Urothelium cell line (cell line): ENCODE measurements around the gene ARMC2.

Source experiments
- DNase-seq: peaks from one replicate; pipeline ENCODE4 v3.0.0; 2011; ENCODE audit warnings: low spot score, mixed read lengths
- FAIRE-seq: peaks from 2 replicates; lab custom pipeline; 2011; peaks lifted over from hg19 to GRCh38; lab: Jason Lieb, UNC

The ARMC2 gene

GRCh38 chr6:108982154-108983113 is 134.2 kb downstream of the ARMC2 start:
- no peak for DNase-seq
- FAIRE-seq: no peak

- no peak for DNase-seq
- FAIRE-seq: no peak
These were observed 134.9 kb downstream of the ARMC2 start for GRCh38 chr6:108983151-108983550.

- no peak for FAIRE-seq
These were observed 137.1 kb downstream of the ARMC2 start for GRCh38 chr6:108985301-108985700.

GRCh38 chr6:108987156-108987555 is 138.9 kb downstream of the ARMC2 start:
- DNase-seq (no peak), FAIRE-seq (no peak)

More at GRCh38 chr6:108985301-108985700, 137.1 kb downstream of the ARMC2 start:
- DNase-seq: no peak

GRCh38 chr6:108988296-108988695 is 140.1 kb downstream of the ARMC2 start:
- FAIRE-seq (no peak), DNase-seq (no peak)

GRCh38 chr6:108988765-108989164 is 140.5 kb downstream of the ARMC2 start:
- FAIRE-seq: no peak

GRCh38 chr6:108989700-108990099 is 141.5 kb downstream of the ARMC2 start:
- DNase-seq (no peak), FAIRE-seq (no peak)

More at GRCh38 chr6:108988765-108989164, 140.5 kb downstream of the ARMC2 start:
- DNase-seq: no peak

- no peak for FAIRE-seq
- DNase-seq: no peak
These were observed 145.7 kb downstream of the ARMC2 start for GRCh38 chr6:108993876-108994275.

- no peak for FAIRE-seq
- no peak for DNase-seq
These were observed 147.1 kb downstream of the ARMC2 start for GRCh38 chr6:108995296-108995695.

- FAIRE-seq: no peak
- DNase-seq: no peak
These were observed 148.0 kb downstream of the ARMC2 start for GRCh38 chr6:108996208-108996607.

- DNase-seq: no peak
- no peak for FAIRE-seq
These were observed 150.3 kb downstream of the ARMC2 start for GRCh38 chr6:108998485-108998884.

GRCh38 chr6:108999428-108999827 is 151.2 kb downstream of the ARMC2 start:
- FAIRE-seq: no peak
- no peak for DNase-seq

- no peak for DNase-seq
- FAIRE-seq: no peak
These were observed 152.1 kb downstream of the ARMC2 start for GRCh38 chr6:109000289-109000688.

GRCh38 chr6:109001291-109001894 is 153.2 kb downstream of the ARMC2 start:
- DNase-seq (no peak), FAIRE-seq (no peak)

GRCh38 chr6:109002051-109002697 is 154.0 kb downstream of the ARMC2 start:
- DNase-seq: no peak
- FAIRE-seq: no peak

- no peak for DNase-seq
These were observed 154.7 kb downstream of the ARMC2 start for GRCh38 chr6:109002882-109003281.

GRCh38 chr6:109006818-109007217 is 158.6 kb downstream of the ARMC2 start:
- DNase-seq (no peak), FAIRE-seq (no peak)

More at GRCh38 chr6:109002882-109003281, 154.7 kb downstream of the ARMC2 start:
- FAIRE-seq: no peak

GRCh38 chr6:109007521-109007920 is 159.3 kb downstream of the ARMC2 start:
- FAIRE-seq (no peak), DNase-seq (no peak)

- no peak for FAIRE-seq
- DNase-seq: no peak
These were observed 159.8 kb downstream of the ARMC2 start for GRCh38 chr6:109008054-109008453.

GRCh38 chr6:109008537-109009235 is 160.5 kb downstream of the ARMC2 start:
- FAIRE-seq (no peak), DNase-seq (peak; percentile 11)
